Activated CD4-positive, alpha-beta T cell treated with anti-CD3 and anti-CD28 coated beads for 4 hours (primary cell): ENCODE data around the gene ZNF444.

Experiments
- DNase-seq, 2 donors: peaks; one replicate each; pipeline ENCODE4 v3.0.0-alpha.2; 2020

ZNF444 gene

DNA sequence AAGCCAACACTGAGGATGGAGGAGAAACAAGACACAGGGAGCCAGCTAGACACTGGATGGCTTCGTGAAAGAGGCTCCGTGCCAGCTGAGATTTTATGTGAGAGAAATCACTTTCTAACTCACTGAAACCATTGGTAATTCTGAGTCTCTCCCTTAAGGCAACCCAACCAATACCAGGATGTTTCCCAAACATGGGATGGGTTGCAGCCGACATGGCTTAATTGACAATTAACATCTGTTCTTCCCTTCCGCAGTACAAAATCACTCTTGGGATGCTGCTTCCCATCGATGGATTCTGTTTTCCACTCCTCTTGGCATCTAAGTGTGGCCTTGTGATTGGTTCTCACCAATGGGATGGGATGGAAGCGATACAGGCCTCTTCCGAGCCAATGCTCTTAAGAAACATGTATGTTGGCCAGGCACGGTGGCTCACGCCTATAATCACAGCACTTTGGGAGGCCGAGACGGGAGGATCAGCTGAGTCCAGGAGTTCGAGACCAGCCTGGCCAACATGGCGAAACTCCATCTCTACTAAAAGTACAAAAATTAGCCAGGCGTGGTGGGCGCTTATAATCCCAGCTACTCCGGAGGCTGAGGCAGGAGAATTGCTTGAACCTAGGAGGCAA lies 17.7 kb upstream of the ZNF444 start:
- DNase-seq: no peak

DNA sequence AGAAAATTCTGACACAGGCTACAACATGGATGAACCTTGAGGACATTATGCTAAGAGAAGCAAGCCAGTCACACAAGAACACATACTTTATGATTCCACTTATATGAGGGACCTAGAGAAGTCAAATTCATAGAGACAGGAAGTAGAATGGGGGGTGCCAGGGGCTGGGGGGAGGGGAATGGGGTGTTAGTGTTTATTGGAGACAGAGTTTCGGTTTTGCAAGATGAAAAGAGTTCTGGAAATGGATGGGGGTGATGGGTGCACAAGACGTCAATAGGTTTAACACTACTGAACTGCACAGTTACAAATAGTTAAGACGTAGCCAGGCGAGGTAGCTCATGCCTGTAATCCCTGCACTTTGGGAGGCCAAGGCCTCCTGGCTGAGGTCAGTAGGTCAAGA lies 16.5 kb upstream of the ZNF444 start:
- DNase-seq: no peak

DNA sequence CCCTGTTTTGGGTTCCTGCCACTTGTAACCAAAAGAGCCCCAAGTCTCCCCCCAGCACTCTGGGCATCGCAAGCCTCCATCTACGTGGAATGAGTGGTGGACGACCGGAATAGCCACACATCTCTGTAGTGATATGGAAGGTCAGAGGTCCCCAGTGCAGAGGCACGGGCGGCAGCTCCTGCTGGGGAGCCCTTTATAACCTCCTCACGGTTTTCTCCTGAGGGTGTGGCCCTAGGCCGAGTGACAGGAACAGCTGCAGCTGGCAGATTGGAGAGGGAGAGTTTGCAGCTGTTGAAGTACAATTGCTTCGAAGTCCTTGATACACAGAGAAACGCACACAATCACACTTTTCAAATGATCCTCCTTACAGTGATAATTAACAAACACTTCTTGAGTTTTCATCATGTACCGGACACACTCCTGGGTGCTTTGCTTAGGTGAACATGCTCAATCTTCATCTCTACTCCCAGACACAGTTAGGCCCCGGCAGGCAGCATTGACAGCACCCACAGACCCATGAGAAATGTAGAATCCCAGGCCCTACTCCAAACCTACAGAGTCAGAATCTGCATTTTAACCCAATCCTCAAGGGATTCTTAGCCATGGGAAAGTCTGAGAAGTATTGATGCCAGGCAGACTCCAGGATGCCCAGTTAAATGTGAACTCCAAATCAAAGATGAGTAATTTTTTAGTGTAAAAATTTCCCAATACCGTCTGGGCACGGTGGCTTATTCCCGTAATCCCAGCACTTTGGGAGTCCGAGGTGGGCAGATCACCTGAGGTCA lies 15.1 kb upstream of the ZNF444 start:
- no peak for DNase-seq

- no peak for DNase-seq
Observed at GRCh38 chr19:56126983-56127780, 13.9 kb upstream of the ZNF444 start.

- DNase-seq: no peak
Observed at GRCh38 chr19:56130006-56130405, 11.1 kb upstream of the ZNF444 start.

DNA sequence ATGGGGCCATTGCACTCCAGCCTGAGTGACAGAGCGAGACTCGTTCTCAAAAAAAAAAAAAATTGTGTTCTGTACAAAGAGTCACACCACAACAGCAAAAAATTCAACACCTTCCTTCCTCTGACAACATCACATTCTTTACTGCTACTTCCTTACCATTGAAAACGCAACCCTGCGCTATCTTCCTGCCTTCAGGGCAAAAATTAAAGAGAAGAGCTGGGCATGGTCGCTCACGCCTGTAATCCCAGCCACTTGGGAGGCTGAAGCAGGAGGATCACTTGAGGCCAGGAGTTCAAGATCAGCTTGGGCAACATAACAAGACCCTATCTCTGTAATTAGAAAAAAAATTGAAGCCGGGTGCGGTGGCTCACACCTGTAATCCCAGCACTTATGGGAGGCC lies 9.4 kb upstream of the ZNF444 start:
- no peak for DNase-seq

GRCh38 chr19:56132316-56132822 lies 8.7 kb upstream of the ZNF444 start:
- no peak for DNase-seq

- DNase-seq: no peak
Observed at GRCh38 chr19:56133858-56134653, 7.0 kb upstream of the ZNF444 start.

GRCh38 chr19:56134654-56134921 lies 6.5 kb upstream of the ZNF444 start:
- DNase-seq: no peak

DNA sequence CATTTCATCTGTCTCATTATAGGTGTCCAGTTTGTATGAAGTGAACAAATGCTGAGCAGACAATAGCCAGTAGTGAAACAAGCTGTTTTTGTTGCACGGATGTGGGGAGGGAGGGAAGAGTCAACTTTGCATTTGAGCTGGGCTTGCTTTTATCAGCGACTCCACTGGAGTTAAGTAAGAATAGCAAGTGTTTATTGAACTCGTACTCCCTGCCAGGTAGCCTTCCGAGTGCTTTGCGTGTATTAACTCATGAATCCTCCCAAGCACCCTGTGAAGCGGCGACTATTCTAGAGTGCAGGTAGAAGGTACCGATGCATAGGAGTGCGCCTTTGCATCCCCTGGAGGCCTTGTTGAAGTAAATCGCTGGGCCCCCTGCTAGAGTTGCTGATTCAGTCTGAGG lies 4.7 kb upstream of the ZNF444 start:
- no peak for DNase-seq

DNA sequence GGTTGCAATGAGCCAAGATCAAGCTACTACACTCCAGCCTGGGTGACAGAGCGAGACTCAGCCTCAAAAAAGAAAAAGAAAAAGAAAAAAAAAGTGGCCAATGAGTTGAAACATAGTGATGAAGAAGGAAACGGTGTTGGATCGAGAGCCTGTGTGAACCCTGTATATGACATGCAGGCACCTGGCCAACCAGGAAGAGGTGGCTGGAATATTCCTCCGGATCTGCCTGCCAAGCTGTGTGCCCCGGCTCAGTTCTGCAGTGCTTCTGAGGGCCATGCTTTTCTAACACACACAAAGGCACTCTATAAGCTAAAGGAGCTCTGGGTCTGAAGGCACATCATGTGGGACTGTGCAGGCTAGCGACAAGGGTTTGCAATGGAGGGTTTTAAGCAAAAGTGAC lies 3.7 kb upstream of the ZNF444 start:
- DNase-seq: no peak

- DNase-seq: no peak
Observed at GRCh38 chr19:56138069-56138468, 3.0 kb upstream of the ZNF444 start.

DNA sequence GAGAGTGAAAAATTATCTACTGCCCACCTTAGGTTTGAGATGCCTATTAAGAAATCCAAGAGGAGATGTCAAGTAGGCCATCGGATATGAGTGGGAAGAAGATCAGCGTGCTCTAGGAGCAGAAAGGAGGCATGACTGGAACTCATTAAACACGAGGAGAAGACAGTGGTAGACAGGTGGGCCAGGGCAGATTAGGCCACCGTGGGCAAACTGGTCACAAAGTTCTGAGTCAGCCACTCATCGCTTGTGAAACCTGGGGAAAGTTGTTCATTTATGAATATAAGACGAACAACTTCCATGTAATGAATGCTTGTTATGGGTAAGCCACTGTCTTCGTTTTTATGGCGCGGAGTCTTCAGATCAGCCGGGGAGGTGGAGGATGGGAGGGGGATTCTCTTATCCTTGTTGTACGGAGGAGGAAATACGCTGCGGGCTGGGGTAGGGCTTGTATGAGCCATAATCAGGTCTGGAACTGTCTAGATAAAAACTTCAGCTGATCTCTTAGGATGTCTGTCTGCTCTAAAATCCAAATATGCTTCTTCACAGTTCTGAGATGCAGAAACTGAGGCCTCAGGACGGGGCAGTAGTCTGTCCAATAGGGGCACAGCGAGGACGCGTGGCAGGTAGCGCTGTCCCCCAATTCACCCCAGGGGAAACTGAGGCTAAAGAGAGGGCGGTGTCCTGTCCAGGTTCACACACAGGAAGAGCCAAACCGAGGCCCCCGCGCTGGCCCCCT lies 1.1 kb upstream of the ZNF444 start:
- no peak for DNase-seq

DNA sequence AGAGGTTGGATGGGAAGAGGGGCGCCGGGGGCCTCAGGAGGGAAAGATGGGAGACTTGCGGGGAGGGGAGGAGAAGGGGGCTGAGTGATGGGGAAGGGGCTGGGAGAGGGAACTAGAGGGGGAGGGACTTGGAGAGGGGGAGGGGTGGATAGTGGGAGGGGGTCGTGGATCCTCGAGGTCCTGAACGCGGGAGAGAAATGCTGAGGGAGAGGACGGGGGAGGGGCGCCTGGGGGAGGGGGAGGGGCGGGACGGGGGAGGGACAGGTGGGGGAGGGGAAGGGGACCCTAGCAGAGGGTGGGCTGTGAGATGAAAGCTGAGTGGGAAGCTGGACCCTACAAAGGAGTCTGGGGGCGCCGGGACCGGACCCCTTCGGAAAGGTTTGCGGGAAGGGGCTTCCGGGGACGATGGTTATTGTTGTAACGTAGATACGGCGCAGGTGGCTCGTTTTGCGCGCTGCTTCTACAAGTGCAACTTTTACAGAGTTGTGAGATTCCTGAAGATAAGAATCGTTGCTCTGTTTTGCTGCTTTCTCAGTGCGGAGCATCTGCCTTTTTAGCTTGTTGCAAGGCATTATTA lies 418 bp downstream of the ZNF444 start:
- peak; percentile 21 to 26 for DNase-seq

DNA sequence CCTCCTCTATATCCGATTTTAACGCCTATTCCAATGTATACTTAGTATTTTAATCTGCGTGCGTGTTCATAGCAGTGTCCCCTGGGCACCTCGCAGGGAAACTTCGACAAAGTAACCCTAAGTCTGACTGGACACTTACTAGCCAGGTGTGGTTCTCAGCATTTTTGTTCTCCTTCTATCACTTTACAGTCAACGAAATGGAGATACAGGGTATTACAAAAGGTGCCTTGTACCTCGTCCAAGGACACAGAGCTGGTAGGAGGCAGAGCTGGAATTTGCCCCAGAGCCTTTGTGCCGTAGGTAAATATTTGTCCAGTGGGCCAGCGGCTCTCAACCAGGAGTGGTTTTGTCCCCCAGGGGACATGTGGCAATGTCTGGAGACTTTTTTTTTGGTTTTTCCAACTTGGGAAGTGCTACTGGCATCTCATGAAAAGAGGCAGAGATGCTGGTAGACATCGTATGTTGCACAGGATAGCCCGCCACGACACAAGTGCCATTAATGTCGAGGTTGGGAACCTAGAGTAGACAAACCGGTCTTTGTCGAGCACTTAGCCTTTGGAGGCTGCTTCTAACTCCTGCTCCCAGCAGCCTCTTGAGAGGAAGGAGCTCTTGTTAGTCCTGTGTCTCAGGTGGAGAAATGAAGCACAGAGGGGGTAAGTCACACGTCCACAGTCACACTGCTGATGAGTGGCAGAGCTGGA lies 1.1 kb downstream of the ZNF444 start:
- DNase-seq: no peak

- DNase-seq: no peak
Observed at GRCh38 chr19:56142897-56143434, 1.9 kb downstream of the ZNF444 start.

- DNase-seq: no peak
Observed at GRCh38 chr19:56144376-56144775, 3.3 kb downstream of the ZNF444 start.

- DNase-seq: no peak
Observed at GRCh38 chr19:56144831-56145230, 3.7 kb downstream of the ZNF444 start.

GRCh38 chr19:56145698-56146097 lies 4.6 kb downstream of the ZNF444 start:
- no peak for DNase-seq

DNA sequence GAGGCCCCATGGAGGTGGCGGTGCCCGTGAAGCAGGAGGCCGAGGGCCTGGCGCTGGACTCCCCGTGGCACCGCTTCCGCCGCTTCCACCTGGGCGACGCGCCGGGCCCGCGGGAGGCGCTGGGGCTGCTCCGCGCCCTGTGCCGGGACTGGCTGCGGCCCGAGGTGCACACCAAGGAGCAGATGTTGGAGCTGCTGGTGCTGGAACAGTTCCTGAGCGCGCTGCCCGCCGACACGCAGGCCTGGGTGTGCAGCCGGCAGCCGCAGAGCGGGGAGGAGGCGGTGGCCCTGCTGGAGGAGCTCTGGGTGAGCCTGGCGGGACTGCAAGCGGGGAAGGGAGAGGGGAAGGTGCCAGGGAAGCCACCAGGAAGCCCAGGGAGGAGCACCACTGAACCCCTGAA lies 5.8 kb downstream of the ZNF444 start:
- no peak for DNase-seq

DNA sequence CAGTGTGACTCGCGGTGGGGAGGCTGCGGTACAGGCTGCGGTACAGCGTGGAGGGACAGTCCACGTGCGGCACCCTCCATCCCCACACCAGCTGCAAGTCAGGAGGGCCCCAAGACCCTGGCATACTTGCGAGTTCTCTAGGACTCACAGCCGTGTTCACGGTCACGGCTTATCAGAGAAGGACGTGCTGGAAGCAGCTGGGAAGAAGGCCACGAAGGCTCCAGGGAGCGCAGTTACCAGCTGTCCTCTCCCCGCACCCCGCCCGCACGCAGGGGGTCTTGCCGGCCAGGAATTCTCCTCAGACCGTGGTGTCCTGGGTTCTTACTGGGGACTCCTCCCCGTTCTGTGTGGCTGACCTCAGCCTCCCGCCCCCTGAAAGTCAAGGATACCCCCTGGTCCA lies 6.2 kb downstream of the ZNF444 start:
- DNase-seq: no peak
